Fibroblast of skin of back (primary cell): ENCODE measurements around the gene ZNF483. TPM values are rescaled to one million over a fixed set of nuclear protein-coding genes. Genes with fewer than 3 reads are reported as not detected.
"Not testable (repeated sequence)": the region's sequence is repeated elsewhere in the genome, so short reads cannot be mapped to it uniquely, and the experiment has no call there.

ENCODE experiments used
- DNase-seq: peaks from one replicate; pipeline ENCODE4 v3.0.0-alpha.2; 2013
- polyA plus RNA-seq, 2 experiments: library from polyadenylated mRNA; unstranded; fragments of 120-200 nt; gene quantifications; one replicate each; pipeline ENCODE4 v1.2.1, GENCODE V29; 2013; ENCODE audit not compliant: insufficient read length in 2 of 2

The ZNF483 gene
- polyA plus RNA-seq (2013, experiment 1 of 2; ENCODE audit: insufficient read length), result 0.30 TPM
- polyA plus RNA-seq (2013, experiment 2 of 2; ENCODE audit: insufficient read length), result 0.06 TPM

DNA sequence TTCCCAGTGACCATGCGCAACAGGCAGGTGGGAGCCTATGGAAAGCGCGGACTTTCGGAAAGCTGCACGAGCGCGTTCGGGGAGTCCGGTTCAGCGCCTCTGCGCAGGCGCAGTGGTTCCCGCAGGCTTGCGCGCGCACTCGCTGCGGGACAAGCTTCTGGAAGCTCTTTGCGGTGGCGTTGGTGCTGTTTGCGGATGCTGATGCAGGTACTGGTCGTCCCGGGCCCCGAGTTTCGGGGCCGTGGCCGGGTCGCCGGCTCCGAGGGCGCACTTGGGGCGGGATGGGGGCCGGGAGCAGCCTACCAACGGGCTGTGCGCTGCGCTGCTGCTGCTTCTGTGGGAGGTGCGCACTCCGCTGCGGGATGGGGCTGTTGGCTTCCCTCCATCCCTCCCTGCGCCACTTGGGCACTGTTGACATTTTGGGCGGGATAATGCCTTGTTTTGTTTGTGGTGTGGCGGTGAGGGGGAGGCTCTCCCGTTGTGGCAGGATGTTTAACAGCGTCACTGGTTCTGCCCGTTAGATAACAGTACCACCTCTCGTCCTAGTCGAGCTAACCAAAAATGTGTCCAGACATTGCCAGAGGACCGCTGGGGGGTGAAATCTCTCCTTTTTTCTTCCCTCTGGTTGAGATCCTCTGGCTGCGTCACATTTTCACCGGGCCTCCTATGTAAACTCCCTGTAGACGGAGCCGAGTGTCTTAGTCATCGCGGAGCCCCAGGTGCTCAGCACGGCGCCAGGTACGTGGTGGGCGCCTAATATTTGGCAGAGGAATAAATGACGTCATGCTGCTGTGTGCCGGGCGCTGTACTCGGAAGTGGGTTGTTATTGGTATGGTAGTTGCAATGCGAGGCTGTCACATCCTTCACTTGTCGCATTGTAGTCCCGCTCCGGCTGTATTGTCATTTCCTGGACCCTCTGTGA is at the start of gene ZNF483:
Gene ZNF483, plus strand, starts transcription at position 124 of the 922 bp plus-strand sequence. CDS start 2,217 bp downstream, outside the sequence.
- peak; percentile 64 for DNase-seq

- DNase-seq, result no peak
Observed at GRCh38 chr9:111475195-111475594, 49.8 kb upstream of the ZNF483 start.

DNA sequence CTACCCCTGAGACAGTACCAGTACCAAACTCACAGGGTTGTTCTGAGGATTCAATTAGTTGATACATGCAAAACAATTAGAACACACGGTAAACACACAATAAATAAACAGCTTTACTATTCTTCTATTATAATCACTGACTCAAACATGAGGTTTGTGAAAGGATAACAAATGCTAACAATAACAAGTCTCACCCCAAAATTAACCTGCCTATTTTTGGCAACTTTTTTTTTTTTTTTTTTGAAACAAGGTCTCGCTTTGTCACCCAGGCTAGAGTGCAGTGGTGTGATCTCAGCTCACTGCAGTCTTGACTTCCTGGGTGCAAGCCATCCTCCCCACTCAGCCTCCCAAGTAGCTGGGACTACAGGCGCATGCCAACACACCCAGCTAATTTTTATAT is 47.3 kb upstream of the ZNF483 start:
- no peak for DNase-seq

- DNase-seq, result no peak
Observed at GRCh38 chr9:111481885-111482636, 42.9 kb upstream of the ZNF483 start.

GRCh38 chr9:111482694-111483438 is 42.1 kb upstream of the ZNF483 start:
- peak; percentile 58 for DNase-seq

DNA sequence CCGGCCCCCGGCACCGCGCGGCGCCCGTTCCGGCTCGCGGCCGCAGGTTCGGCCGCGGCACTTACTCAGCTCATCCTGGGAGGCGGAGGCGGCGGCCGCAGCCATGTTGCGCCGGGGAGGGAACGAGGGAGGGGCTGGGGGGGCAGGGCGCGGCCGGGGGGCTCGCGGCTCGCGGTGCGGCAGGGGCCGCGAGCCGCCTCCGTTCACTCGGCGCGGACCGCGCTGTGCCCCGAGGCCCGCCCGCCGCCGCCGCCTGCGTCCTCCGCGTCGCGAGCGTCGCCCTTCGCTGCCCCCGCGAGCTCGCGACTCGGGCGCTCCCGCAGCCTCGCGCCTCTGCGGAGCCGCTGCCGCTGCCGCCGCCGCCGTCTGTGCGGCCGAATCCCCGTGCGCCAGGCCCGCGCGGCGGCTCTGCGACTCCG is 41.5 kb upstream of the ZNF483 start:
- DNase-seq, result peak; percentile 61

GRCh38 chr9:111483858-111484571 is 41.0 kb upstream of the ZNF483 start, which contains the start of gene ECPAS:
Gene ECPAS, minus strand, starts transcription at chr9:111484383. Its CDS starts 11,465 bp downstream, at chr9:111472918.
- peak; percentile 86 for DNase-seq

GRCh38 chr9:111484572-111484894 is 40.4 kb upstream of the ZNF483 start:
- DNase-seq, result no peak

GRCh38 chr9:111497196-111497595 is 27.8 kb upstream of the ZNF483 start:
- not testable (repeated sequence) for DNase-seq

- DNase-seq, result no peak
Observed at GRCh38 chr9:111501005-111501562, 23.9 kb upstream of the ZNF483 start.

- DNase-seq, result no peak
Observed at GRCh38 chr9:111501648-111502047, 23.3 kb upstream of the ZNF483 start.

- no peak for DNase-seq
Observed at GRCh38 chr9:111502506-111502905, 22.5 kb upstream of the ZNF483 start.

GRCh38 chr9:111511581-111511980 is 13.4 kb upstream of the ZNF483 start:
- DNase-seq, result not testable (repeated sequence)

DNA sequence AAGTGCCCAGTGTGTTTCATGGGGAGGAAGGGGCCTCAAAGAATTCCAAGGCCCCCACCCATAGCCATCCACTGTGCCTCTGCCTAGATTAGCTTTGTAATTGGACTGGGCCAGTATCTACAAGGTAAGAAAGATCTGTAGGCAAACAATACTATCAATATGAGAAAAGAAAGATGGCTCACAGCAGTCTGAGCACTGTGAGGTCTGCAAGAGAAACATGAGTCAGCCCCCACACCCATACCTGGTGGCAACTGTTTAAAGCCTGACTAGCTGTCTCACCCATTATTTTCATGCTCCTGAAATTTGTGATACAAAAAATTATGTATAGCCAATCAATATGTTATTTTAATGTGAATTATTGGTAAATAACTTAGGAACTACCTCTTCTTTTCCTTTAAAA is 10.0 kb upstream of the ZNF483 start:
- no peak for DNase-seq

GRCh38 chr9:111516061-111516465 is 8.9 kb upstream of the ZNF483 start:
- peak; percentile 12 for DNase-seq

DNA sequence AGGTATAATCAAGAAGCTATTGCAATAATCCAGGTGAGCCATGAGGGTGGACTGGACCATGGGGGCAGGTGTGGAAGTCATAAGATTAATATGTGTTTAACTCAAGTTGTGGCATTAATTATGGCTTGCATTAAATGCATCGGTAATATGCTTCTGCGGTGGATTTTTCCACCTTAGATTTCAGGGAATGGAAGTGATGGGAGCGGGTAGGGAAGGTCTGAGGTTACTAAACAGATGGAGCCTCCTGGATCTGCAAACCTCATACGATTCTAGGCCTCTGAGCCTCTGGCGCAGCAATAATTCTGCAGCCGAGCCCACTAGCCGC is 286 bp upstream of the ZNF483 start:
- no peak for DNase-seq

GRCh38 chr9:111527347-111527746 is 2.4 kb downstream of the ZNF483 start:
- DNase-seq, result no peak

DNA sequence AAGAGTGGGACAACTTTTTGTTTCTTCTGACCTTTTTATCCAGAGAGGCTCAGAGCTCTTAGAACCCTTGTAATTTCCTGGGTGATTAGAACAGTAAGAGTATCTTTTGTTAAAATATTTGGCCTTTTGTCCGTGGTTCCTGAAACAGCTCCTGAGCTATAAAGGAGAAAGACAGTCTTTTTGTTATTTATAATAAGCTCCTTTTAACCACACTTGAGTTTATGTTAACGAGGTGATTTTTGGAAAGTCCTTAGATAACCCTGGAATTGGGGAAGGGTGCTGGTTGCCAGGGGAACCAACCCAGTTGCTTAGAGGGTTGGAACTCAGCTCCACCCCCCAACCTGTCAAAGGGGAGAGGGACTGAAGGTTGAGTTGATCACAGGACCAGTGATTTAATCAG is 4.8 kb downstream of the ZNF483 start:
- DNase-seq, result no peak

DNA sequence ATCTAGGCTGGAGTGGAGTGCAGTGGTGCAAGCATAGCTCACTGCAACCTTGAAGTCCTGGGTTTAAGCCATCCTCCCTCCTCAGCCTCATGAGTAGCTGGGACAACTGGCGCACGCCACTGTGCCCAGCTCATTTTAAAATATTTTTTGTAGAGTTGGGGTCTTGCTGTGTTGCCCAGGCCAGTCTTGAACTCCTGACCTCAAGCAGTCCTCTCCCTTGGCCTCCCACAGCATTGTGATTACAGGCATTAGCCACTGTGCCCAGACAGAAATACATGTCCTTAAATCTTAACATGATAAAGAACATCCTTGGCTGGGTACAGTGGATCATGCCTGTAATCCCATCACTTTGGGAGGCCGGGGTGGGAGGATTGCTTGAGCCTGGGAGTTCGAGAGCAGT is 6.7 kb downstream of the ZNF483 start:
- DNase-seq, result no peak

DNA sequence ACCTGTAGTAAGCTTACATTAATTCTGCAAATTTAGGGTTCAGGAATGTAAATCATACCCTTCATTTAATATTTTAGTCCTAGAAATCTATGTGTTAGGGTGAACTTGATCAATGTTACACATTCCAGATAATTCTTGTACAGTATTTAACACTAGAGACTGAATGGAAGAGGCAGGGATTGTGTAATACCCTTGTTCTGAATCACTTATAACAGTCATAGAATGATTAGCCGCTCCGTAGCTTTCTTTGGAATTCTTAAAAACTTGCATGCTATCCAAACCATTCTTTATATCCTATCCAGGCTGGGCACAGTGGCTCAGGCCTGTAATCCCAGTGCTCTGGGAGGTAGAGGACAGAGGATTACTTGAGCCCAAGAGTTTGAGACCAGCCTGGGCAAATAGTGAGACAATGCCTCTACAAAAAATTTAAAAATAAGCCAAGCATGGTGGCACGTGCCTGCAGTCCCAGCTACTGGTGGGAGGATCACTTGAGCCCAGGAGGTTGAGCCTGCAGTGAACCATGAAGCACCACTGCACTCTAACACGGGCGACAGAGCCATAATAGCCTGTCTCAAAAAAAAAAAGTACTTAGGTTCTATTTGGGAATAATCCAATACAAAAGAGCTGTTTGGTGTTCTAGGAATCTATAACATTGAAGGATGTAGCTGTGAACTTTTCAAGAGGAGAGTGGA is 8.3 kb downstream of the ZNF483 start:
- DNase-seq, result no peak
